Right renal cortex interstitium (tissue), 3 donors: Measurements from ENCODE around the gene AUTS2. TPM values are rescaled to one million over a fixed set of nuclear protein-coding genes. Genes with fewer than 3 reads are reported as not detected.

Experiments used
- DNase-seq, 3 donors: peaks; one replicate each; pipeline ENCODE4 v3.0.0-alpha.2; 2013; ENCODE audit warnings: low read depth in 3 of 3, low spot score in 2 of 3
- polyA plus RNA-seq, 3 donors: library from polyadenylated mRNA; unstranded; fragments of 120-200 nt; gene quantifications; one replicate each; pipeline ENCODE4 v1.2.1, GENCODE V29; 2013; ENCODE audit not compliant: insufficient read length in 3 of 3

The AUTS2 gene
- polyA plus RNA-seq, 3 donors, result 51.6 to 66.2 (median 55.2) TPM

DNA sequence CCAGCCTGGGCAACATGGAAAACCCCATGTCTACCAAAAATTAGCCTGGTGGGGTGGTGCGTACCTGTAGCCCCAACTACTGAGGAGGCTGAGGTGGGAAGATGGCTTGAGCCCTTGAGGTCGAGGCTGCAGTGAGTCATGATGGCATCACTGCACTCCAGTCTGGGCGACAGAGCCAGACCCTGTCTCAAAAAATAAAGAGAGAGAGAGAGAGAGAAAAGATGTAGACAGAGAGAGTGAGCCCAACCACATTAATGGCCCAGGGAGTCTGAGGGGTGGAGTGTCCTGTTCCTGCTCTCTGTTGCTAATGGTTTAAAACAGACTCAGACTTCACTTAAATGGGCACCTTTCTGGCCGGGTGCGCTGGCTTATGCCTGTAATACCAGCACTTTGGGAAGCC is 1078.0 kb downstream of the AUTS2 start:
- DNase-seq, result no peak

DNA sequence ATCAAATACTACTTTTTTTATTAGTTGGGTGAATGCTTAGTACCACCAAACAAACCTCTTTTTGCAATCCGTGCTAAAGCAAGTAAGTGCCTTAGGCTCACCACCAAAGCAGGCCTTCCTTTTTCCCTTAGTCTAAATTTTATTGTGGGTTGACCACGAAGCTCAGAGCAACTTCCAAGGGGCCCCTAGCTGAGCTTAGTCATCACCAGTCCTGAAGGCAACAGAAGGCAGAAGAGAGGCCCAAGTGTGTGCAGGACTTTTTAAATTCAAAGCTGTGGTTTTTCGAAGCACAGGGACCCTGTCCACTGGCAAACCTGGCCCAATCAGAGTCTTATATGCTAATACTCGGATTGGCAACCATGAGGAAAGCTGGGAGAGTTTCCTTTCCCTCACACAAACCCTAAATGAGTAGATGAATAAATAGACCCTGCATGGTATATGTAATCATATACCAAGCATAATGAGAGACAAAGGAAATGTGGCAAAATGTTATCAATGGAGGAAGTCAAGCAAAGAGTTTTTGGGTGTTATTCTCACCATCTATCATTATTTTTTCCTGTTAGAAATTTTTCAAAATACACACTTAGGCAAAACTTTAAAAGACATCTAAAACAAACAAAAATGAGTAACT is 1080.5 kb downstream of the AUTS2 start:
- no peak for DNase-seq

DNA sequence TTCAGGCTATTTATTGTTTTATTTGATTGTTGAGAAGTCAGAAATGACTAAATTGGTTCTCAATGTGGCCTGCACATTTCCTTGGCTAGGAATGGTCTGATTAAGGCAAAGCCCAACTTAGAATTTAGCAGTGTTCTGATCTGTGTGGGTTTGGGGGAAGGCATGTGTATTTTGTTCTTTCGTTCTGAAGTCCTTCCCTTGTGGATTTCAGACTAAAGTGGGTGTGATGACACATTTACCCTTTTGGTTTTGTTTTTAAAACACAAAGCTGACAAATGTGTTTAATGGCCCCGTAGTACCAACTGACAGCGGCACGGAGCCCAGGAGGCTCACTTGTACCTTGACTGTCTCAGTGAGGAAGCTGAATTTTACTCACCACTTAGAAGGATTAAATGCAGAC is 1081.4 kb downstream of the AUTS2 start:
- DNase-seq, result no peak

DNA sequence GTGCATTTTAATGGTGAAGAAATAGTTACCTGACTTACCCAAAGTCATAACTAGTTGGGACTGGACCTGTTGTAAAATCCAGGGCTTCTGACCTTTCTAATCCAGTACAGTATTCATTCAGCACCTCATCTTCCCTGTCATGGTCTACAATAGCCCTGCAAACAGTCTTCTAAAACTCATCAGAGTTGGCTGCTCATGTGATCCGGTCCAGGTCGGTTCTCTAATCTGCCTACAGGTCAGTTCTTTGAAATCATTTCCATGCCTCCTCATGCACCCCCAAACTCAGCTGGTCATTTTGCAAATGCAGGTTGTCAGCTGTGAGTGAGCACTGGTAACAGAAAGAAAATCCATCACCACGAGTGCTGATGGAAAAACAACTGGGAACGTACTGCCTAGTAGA is 1082.0 kb downstream of the AUTS2 start:
- no peak for DNase-seq

DNA sequence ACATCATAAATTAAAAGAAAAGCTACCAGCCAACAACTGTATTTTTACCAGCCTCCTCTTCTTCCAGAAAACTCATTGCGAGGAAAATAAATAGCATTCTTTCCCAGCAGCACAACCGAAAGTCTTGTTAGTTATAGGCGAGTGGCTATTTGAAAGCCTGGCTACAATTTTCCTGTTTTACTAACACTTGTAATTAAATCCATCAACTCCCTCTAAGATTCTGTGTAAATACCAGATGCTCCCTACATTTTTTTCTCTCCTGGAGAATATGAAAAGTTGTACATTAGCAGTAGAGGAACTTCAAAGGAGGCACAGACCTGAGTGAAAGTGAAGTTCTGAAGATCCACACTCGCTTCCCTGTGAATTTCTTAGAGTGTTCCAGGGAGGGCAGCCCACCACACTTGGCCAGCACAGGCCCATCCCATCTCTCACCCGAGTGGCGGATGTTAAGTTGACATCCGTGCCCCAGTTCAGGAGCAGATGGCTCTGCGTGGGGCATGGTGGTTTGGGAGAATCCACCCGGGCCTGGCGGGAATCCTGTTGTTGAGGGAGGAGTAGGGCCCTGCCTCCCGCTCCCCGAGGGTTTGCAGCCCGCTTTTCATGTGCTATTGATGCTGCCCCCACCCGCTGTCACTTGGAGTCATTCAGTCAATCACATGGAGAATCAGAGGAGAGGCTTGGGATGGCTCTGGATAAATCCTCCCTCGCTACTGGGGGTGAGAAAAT is 1082.6 kb downstream of the AUTS2 start:
- DNase-seq, result no peak

DNA sequence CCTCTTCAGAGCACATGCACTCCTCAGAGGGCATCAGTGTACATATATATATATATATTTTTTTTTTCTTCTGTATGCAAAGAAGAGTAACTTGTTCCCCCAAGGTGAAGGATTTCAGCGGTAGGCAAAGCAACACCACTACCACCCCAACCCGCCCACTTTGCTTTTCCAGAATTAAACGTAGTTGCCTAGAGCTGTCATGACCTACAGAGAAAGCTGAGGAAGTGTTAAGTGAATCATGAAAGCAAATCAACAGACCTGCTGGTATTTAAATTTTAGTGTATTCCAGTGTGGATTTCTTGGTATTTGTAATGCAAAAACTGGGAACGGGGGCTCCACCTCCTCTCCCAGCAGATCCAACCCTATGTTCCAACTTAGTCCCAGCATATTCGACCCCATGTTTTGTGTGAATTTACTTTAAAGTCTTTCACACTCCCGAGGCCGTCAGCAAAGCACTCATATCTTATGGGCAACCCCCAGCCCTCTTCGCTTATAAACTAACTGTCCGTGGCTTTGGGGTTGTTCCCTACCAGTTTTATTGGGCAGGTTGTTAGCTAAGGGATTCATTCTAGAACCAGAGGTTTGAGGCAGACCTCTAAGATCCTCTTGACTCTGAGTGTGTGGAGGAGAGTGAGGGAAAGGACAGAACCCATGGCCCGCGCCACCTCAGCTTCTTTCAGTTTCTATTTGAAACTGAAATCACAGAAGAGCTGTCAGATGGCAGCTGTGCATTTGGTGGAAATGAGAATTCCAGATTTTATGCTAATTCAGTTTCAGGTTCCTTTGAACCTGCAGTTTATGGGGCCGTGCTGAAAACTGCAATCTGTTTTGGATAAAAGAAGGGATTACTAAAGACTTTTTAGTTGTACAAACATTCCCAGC is 1083.4 kb downstream of the AUTS2 start:
- no peak for DNase-seq

DNA sequence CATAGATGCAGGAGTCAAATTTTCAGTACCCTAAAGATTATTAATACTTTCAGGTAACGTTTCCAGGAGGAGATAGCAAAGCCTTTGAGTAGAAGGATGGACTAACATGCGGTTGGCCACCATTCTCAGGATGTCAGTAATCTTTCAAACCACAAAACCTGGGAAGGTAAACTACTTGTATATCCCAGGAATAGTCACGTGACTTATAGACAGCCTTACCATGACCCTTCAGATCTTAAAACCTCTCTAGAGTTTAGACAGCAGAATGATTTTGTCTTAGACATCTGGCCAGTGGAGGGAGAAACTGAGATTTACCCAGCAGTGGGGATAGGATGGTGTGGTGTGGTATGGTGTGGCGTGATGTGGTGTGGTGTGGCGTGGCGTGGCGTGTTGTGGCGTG is 1085.9 kb downstream of the AUTS2 start:
- DNase-seq, result no peak

DNA sequence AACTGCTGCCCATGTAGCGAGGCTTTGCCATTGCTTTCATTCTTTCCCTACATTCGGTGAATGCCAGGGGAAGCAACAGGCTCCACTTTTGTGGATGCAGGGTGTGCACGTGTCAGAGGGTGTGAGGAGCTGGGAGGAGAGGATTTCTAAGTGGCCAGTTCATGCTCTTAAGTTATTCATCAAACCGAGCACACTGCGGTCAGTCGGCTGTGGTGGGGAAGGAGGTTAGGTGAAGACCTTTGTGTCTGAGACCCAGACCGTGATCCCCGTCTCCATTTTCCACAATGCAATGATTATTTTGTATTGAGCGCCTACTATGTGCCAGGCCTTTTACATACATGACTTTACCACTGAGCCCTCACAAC is 1095.0 kb downstream of the AUTS2 start:
- DNase-seq, result peak in 1 of 3 donors; percentile 44

DNA sequence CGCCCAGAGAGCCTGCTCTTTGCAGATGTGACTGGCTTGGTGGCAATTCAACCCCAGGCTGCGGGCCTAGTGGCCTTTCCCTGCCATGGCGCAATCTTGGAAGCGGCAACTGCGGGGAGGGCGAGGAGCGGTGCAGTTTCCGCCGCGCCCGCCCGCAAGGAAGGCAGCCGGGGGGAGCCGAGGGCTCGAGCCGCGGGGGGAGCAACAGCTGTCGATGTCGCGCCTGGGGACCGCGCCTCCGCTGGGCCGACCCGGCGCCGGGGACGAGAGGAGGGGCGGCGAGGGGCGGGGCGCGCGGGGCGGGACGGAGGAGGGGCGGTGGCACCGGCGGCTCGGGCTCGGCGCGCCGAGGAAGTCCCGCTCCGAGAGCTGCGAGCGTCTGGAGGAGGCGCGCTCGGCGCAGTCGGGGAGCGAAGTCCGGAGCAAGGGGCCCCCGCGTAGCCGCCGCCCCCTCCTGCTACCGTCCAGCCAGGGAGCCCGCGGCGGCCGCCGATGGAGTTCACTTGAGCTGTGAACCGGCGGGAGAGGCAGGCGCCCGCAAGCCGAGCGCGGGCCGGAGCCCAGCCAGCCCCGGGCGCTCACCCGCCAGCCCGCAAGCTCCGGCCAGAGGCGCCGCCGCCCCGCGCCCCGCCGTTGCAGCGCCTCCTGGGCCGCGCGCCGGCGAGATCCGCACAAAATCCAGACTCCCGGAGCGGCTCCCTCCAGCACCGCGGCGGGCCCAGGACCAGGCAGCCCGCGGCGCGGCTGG is 1095.6 kb downstream of the AUTS2 start:
- peak in 1 of 3 donors; percentile 55 for DNase-seq

DNA sequence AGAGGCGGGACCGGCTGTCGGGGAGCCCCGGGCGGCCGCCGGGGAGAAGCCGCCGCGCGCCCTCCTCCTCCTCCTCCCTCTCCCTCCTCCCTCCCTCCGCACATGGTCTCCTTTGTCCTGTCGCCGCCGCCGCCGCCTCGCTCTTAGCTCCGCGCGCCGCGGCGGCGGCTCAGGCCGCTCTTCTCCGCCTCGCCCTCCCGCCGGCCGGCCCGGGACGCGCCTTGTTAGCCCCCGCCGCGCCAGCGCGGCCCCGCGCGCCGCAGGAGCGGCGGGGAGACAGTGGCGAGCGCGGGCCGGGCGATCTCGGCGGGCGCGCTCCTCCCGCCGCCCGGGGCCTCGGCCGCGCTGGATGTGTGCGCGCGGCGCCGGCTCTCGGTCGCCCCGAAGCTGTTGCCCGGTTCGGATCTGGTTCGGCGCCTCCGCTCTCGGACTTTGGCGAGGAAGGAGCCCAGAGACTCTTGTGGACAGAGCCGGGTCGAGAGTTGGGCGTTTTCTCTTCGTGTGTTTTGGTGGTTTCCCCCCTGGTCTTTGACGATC is 1096.2 kb downstream of the AUTS2 start:
- no peak for DNase-seq

DNA sequence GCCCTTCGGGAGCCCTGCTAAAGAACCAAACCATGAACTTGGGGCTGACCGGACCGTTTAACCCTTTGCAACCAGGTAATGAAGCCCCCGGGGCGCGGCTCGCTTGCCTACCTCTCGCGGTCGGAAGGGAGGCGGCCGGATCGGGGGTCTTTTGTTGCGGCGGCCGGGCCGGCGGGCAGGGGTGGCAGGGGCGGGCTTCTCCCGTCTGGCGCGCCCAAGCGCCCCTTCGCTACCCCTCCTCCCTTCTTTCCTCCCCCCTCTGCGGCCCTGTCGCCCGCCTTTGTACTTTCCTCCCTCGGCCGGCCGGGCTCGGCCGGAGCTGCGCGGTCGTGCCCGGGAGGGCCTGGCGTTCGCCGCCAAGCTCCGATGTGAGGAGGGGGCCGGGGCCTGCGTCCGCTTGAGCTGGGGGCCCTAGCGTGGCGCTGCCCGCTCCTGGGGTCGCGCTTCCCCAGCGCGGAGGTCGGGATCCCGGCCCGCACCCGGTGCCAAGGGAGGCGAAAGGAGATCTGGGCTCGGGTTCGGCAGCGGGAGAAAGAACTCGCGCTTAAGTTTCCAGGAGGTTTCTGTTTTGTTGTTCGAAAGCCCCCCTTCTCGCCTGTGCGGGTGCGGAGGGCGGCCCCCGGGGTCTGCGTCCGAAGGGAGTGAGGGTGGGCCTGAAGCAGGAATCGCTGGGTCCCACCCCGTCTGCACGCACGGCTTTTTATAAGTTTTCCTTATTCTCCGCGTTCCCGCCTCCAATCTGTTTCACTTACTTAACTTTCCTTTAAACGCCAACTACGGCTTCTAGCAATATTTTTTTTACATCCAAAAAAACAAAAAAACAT is 1096.9 kb downstream of the AUTS2 start:
- no peak for DNase-seq

DNA sequence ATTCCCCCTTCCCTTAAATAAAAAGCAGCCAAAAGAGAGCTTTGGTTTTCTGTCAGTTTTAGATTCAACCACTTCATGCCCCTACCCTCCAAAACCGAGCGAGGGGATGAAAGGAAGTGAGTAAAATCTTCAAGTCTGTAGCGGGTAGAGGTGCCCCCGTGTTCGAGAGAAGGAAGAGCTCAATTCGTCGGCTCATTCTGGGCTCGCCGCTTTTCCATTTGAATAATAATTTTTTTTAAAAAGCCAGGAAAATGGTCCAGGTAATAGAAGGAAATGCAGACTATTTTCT is 1097.5 kb downstream of the AUTS2 start:
- no peak for DNase-seq

DNA sequence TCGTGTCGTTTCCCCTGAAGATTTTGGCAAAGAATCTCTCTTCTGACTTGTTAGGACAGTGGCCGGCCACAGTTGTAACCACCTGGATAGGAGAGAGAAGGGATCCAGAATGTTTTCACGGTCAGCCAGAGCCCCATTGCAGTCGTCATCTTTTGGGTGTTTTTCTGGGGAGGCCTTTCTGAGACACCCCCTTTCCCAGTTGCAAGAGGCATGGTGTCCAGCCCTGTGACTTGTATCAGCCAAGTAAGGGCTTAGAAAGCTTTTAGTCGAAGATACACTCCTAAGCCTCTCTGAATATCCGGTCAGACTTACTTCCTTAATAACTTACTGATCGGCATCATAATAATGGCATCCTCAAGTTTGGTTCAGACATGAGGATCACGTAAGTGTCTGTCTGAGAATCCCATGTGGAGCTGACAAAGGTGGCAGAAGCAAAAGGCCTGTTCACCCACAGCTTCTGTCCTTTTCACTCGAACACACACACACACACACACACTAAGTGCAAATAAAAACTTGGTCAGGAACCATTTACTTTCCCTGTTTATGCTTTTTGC is 1098.0 kb downstream of the AUTS2 start:
- DNase-seq, result no peak

DNA sequence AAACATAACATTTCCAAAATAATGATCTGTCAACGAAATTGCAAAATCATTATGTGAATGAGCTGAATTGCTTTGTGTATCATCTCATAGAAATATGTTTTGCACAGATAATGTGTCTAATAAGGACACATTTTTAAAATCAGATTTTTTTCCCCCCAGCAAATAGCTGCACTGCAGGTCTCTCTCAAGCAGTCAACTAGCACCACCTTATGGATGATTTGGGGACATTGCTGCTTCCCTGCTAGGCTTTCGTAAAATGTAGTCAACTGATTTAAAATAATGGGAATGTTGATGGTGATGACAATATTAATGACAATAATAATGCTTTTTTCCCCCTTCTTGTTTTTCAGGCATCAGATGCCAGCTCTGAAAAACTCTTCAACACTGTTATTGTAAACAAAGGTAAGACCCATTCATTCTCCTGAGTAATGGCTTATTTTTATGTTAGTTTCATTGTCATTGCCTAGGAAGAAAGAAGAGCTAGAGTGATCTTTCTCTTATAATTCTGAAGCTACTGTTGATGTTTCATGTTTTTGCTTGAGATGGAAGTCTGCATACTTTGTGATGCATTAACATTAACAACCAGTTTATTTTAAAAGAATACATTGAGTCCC is 1100.1 kb downstream of the AUTS2 start:
- DNase-seq, result no peak

DNA sequence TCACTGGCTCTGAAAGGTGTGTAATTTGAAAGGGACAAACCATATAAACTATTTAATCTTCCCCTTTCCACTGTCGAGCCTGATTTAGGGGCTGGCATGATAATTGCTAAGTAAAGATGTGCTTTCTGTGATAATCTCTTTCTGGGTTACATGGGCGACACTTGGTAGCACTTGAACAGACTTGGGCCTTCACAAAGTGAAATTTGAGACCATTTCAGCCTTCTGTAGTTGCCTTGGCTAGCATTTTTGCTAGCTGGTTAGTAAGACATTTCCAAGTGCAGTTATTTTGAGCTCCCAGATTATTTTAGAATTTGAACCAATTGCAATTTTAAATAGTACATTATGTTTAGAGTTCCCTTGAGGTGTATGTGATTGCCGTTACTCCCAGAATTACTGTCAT is 1101.0 kb downstream of the AUTS2 start:
- no peak for DNase-seq

DNA sequence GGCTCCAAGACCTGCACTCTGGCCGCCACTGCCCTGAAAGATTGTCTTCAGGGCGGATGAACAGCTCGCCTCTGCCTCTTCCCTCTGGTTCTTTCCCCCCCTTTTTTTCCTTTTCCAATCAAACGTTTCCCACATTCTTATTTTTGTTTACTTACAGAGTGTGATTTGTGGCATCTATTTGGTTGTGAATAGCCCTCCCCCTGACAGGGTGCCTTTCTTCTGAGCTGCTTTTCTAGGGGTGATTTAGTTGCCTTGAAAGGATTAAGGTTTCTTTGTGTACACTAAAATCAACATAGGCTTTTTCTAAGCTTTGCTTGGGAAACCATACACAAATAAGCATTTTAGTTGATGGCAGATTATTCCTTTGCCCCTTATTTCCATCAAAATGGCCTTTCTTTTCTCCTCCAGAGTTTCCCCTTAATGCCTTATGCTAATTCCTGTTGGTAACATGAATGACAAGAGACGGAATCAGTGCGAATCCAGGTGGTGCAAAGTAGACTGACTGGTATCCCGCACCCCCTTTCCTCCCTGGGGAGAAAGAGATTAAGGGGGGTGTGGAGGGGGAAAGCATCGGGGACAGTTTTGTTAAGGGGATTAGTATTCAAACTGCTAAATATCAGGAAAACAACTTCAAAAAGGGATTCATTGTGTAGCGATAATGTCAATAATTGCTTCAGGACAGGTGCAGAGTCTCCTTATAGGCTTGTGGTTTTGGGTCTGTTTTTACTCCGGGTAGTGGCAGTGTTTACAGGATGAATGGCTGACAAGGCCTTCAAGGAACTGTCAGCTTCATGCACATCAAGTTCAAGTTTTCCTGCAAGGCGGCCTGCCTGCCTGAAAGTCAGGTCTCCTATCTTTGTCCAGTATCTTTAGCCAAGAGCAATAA is 1102.0 kb downstream of the AUTS2 start:
- DNase-seq, result no peak

DNA sequence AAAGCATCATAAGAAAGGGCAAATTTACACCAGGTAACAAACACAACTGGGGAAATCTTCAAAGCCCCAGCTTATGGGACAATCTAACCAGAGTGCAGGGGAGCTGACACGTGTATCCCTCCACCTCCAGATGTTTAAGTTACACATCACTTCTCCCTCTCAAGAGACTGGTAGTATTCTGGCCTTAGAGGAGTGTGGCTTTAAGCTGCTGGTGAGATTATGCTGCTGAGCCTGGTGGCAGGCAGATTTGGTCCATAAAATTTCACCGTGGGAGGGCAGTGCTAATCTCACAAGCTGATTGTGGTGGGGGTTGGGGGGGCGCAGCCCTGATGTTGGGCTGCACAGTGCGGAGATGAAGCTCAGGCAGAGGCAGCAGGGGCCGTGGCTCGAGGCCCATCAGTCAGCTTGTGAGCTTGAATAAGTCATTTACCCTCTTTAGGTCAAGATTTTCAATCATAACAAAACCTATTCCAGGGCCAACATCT is 1102.7 kb downstream of the AUTS2 start:
- DNase-seq, result no peak

DNA sequence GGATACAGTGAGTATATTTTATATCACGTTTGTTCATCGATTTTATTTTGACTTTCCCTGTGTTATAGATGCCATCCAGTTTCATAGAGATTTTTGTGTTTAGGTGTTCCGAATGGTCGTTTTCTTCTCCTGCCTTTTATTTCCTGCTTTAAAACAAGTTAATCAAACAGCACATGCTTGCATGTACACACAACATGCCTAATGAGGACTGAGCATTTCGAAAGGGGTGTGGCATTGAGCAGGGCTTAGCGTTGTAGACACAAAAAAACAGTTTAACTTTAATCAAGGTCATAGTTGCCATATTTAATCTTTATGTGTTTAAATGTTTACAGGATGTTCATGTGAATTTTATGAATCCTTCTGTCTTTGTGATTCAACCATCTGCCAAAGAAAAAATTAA is 1103.2 kb downstream of the AUTS2 start:
- DNase-seq, result no peak
